Neuron (in vitro differentiated cells): ENCODE results near the gene MIPOL1.
"Not testable (repeated sequence)": the region's sequence is repeated elsewhere in the genome, so short reads cannot be mapped to it uniquely, and the experiment has no call there.

Source experiments
- H2AFZ ChIP-seq: one replicate; pipeline ENCODE4 v1.6.1; 2013; ENCODE audit warnings: low read depth, mild to moderate bottlenecking, inconsistent platforms, low read length, moderate library complexity
- H3K27me3 ChIP-seq: one replicate; pipeline ENCODE4 v1.6.1; 2013; ENCODE audit warnings: low read length; ENCODE audit not compliant: insufficient read depth
- H3K36me3 ChIP-seq: one replicate; pipeline ENCODE4 v1.6.1; 2013; ENCODE audit warnings: low read length; ENCODE audit not compliant: insufficient read depth
- H3K4me1 ChIP-seq: one replicate; pipeline ENCODE4 v1.6.1; 2013; ENCODE audit warnings: low read length; ENCODE audit not compliant: insufficient read depth
- H3K4me3 ChIP-seq: 2 replicates; pipeline ENCODE4 v1.5.1; 2013; ENCODE audit warnings: mild to moderate bottlenecking, low read length, moderate library complexity
- H3K9me3 ChIP-seq: one replicate; pipeline ENCODE4 v1.6.1; 2013; ENCODE audit warnings: low read length

Gene MIPOL1

DNA sequence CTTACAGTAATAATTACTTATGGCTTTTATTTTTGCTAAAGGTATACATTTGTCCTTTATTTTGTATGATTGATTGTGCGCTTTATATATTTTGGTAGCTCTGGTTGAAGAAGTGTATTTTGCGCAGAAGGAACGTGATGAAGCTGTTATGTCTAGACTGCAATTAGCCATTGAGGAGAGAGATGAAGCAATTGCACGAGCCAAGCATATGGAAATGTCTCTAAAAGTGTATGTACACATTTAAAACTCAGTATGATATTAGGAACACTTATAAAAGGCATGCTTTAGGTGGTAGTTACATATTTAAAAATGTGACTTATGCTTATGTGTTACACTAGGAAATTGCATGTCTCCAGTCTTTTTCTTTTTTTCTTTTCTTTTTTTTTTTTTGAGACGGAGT, 87.5 kb downstream of the MIPOL1 start:
- no peaks in the 10 kb centered on the region for H3K4me1 ChIP-seq
- no peaks in the 10 kb centered on the region for H3K27me3 ChIP-seq
- no peaks in the 10 kb centered on the region for H3K36me3 ChIP-seq
- H3K9me3 ChIP-seq, result no peaks in the 10 kb centered on the region
- H2AFZ ChIP-seq, result no peak overlapping the region
- H3K4me3 ChIP-seq, result no peak overlapping the region

DNA sequence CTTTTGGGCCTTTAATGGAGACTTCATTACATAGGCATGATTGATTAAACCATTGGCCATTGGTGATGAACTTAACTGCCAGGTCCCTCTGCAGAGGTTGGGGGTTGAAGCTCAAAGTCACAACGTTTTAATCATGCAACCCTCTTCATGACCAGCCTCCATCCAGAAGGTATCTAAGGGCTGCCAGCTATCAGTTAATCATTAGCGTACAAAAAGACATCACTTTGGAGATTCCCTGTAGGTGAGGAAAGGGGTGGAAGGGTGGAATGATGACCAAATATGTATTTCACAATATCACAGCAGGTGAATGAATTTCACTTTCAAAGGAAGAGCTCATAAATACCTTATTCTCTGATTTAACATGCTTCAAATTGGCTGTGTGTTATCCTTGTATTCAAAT, 92.0 kb downstream of the MIPOL1 start:
- Histone ChIP-seq H3K4me3 (no peak overlapping the region), H3K27me3 (no peaks in the 10 kb centered on the region), H3K4me1 (no peaks in the 10 kb centered on the region), H3K9me3 (peaks cover 10% of the 10 kb centered on the region), H2AFZ (no peak overlapping the region), H3K36me3 (no peaks in the 10 kb centered on the region)

DNA sequence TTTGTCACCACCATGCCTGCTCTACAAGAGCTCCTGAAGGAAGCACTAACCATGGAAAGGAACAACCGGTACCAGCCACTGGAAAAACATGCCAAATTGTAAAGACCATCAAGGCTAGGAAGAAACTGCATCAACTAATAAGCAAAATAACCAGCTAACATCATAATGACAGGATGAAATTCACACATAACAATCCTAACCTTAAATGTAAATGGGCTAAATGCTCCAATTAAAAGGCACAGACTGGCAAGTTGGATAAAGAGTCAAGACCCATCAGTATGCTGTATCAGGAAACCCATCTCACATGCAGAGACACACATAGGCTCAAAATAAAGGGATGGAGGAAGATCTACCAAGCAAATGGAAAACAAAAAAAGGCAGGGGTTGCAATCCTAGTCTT, 97.5 kb downstream of the MIPOL1 start:
- H3K4me3 ChIP-seq, H3K4me1 ChIP-seq, H3K36me3 ChIP-seq, H2AFZ ChIP-seq, H3K27me3 ChIP-seq: not testable (repeated sequence)
- peaks cover 10% of the 10 kb centered on the region for H3K9me3 ChIP-seq

DNA sequence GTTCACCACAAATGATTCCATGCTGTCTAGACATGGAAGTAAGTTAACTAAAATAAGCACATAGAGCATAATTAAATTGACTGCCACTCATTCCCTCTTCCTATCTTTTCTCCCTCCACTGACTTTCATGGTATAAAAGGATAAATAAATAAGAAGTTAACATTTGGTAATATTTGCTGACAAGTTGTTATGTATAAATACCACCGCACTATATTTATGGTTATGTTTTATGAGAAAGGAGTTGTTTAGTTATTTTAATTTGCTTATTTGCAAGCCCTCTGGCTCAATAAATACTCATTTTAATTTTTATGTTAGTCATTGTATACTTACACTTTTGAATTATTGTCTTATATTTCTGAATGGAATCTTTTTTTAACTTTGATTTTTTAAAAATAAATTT, 113.5 kb downstream of the MIPOL1 start:
- Histone ChIP-seq H3K4me3 (no peak overlapping the region), H3K36me3 (no peaks in the 10 kb centered on the region), H3K4me1 (no peaks in the 10 kb centered on the region), H3K27me3 (no peaks in the 10 kb centered on the region), H3K9me3 (no peaks in the 10 kb centered on the region), H2AFZ (no peak overlapping the region)

DNA sequence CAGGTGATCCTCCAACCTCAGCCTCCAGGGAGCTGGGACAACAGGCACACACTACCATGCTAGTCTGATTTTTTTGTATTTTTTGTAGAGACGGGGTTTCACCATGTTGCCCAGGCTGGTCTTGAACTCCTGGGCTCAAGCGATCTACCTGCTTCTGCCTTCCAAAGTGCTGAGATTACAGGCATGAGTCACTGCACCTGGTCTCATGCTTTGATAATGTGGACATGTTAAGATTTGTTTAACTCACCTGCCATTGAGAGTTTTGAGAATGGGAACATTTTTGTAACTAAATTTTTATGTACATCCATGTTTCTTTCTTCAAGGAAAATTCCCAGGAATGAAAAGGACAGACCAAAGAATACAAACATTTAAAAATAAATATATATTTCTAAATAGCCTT, 121.2 kb downstream of the MIPOL1 start:
- H3K27me3 ChIP-seq, result no peaks in the 10 kb centered on the region
- H3K4me3 ChIP-seq, result no peak overlapping the region
- no peaks in the 10 kb centered on the region for H3K36me3 ChIP-seq
- H3K9me3 ChIP-seq, result no peaks in the 10 kb centered on the region
- H3K4me1 ChIP-seq, result no peaks in the 10 kb centered on the region
- no peak overlapping the region for H2AFZ ChIP-seq

DNA sequence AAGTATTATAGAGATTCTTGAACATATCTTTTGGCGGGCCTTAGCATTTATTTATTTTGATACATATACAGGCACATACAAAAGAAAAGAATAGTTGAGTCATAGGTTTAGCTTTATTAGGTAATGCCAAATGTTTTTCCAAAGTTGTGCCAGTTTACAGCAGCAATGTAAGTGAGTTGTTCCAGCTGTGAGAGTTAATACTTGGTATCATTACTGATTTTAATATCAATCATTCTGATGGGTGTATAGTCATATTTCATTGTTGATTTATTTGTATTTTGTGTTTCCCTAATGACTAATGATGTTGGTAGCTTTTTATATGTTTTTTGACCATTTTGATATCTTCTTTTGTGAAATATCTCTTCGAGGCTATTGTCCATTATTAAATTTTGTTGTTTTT, 122.4 kb downstream of the MIPOL1 start:
- H3K4me1 ChIP-seq, result no peaks in the 10 kb centered on the region
- H3K4me3 ChIP-seq, result no peak overlapping the region
- no peaks in the 10 kb centered on the region for H3K9me3 ChIP-seq
- H3K27me3 ChIP-seq, result no peaks in the 10 kb centered on the region
- H2AFZ ChIP-seq, result no peak overlapping the region
- no peaks in the 10 kb centered on the region for H3K36me3 ChIP-seq

DNA sequence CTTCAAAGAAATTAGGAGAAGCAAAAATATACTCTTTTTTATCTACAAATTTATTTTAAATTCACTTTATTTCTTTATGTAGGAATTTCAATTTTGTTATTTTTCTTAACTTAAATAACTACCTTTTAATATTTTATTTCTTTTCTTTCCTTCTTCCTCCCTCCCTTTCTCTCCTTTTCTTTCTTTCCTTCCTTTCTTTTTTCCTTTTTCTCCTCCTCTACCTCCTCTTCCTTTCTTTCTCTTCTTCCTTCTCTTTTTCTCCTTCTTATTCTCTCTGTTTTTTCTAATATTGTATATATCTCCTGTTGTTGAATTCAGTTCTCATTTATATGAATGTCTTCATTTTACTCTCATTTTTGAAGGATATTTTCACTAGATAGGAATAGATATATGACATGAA, 127.6 kb downstream of the MIPOL1 start:
- no peaks in the 10 kb centered on the region for H3K36me3 ChIP-seq
- H2AFZ ChIP-seq, result no peak overlapping the region
- H3K9me3 ChIP-seq, result no peaks in the 10 kb centered on the region
- H3K4me1 ChIP-seq, result no peaks in the 10 kb centered on the region
- no peaks in the 10 kb centered on the region for H3K27me3 ChIP-seq
- no peak overlapping the region for H3K4me3 ChIP-seq

DNA sequence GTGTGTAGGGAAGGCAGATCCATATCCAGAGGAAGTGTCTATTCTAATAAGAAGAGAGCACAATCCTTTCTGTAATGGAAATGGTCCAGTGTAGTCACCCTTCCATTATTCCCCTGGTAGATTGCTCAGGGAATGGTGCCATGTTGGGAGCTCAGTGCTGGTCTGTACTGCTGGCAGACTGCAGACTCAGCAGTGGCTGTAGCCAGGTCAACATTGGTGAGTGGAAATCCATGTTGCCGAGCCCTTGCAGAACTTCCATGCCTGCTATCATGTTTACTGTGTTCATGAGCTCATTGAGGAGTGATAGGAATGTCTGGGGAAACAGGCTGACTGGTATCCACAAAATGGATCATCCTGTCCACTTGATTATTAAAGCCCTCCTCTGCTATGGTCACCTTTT, 128.7 kb downstream of the MIPOL1 start:
- no peaks in the 10 kb centered on the region for H3K36me3 ChIP-seq
- H3K27me3 ChIP-seq, result no peaks in the 10 kb centered on the region
- H2AFZ ChIP-seq, result no peak overlapping the region
- H3K4me3 ChIP-seq, result no peak overlapping the region
- no peaks in the 10 kb centered on the region for H3K9me3 ChIP-seq
- H3K4me1 ChIP-seq, result no peaks in the 10 kb centered on the region

DNA sequence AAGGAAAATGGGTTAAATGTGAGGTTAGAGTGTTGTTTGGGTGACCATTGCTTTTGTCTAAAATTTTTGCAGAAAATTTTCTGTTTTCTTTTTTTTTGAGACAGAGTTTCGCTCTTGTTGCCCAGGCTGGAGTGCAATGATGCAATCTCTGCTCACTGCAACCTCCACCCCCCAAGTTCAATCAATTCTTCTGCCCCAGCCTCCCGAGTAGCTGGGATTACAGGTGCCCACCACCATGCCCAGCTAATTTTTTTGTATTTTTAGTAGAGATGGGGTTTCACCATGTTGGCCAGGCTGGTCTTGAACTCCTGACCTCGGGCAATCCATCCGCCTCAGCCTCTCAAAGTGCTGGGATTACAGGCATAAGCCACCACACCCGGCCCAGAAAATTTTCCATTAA, 130.2 kb downstream of the MIPOL1 start:
- not testable (repeated sequence) for H3K36me3 ChIP-seq, H3K4me1 ChIP-seq, H3K27me3 ChIP-seq, H2AFZ ChIP-seq, H3K9me3 ChIP-seq, H3K4me3 ChIP-seq

DNA sequence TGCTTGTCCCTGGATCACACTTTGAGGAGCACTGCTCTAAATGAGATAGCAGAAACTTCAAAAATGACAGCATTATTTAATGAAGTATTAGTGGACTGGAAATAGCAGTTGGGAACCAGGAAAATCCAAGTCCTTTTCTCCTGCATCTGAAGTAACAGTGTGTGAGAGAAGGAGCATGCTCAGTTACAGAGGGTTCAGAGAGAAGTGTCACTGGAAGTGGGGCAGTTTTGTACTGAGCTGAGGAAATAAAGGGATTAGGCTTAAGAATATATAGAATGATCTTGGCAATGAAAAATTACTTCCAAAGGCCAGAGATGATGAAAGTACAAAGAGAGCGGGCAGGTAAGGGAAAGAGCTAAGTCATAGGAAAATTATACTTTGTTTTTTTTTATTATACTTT, 130.9 kb downstream of the MIPOL1 start:
- H3K4me3 ChIP-seq, result no peak overlapping the region
- no peaks in the 10 kb centered on the region for H3K27me3 ChIP-seq
- no peak overlapping the region for H2AFZ ChIP-seq
- H3K36me3 ChIP-seq, result no peaks in the 10 kb centered on the region
- H3K4me1 ChIP-seq, result no peaks in the 10 kb centered on the region
- H3K9me3 ChIP-seq, result no peaks in the 10 kb centered on the region

DNA sequence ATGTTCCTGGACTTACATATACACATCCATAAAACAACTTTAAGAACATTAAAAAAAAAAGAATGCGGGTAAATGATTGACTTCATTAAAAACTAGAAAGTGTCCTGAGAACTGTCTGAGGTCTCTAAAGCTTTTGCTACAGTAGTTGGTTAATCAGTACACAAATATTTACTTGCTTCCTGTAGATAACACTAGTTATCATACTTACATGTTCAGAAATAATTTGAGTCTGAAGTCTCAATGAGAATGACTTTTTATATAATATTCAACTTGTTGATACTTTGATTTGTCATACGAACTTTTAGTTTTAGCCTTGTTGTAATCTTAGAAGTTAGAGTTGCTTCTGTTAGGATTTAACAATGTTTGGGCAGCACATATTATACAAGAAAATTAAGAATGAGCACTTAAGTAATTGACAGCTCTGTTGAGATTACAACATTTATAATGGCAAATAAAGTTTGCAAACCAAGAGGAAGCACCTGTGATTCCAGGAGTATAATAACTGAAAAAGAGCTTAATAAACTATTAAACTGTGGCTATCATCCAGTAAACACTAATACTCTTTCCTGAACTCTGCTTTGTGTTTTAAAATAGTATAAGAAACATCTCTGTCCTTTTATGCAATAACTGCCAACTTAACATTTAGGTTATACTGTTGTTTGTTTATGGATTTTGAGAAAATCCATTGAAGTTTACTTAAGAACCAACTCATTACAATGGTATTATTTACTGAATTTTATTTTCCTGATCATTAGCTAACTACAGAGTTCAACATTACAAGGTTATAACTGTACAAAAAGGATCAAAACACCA, 131.7 kb downstream of the MIPOL1 start:
- H3K9me3 ChIP-seq, result no peaks in the 10 kb centered on the region
- H2AFZ ChIP-seq, result no peak overlapping the region
- no peaks in the 10 kb centered on the region for H3K27me3 ChIP-seq
- H3K4me1 ChIP-seq, result no peaks in the 10 kb centered on the region
- H3K4me3 ChIP-seq, result no peak overlapping the region
- H3K36me3 ChIP-seq, result no peaks in the 10 kb centered on the region

DNA sequence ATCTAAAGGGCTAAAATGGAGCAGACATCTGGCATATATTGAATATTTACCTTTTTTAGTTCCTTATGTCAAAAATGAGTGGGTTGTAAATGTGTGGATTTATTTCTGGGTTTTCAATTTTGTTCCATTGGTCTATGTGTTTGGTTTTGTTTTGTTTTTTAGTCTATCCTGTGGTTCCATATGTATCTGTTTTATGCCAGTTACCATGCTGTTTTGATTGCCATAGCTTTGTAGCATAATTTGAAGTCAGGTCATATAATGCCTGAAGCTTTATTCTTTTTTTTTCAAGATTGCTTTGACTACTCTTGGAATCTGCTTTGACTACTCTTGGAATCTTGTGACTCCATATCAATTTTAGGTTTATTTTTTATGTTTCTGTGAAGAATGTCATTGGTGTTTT, 133.2 kb downstream of the MIPOL1 start:
- no peaks in the 10 kb centered on the region for H3K9me3 ChIP-seq
- H2AFZ ChIP-seq, result no peak overlapping the region
- H3K36me3 ChIP-seq, result no peaks in the 10 kb centered on the region
- no peaks in the 10 kb centered on the region for H3K27me3 ChIP-seq
- no peaks in the 10 kb centered on the region for H3K4me1 ChIP-seq
- H3K4me3 ChIP-seq, result no peak overlapping the region

DNA sequence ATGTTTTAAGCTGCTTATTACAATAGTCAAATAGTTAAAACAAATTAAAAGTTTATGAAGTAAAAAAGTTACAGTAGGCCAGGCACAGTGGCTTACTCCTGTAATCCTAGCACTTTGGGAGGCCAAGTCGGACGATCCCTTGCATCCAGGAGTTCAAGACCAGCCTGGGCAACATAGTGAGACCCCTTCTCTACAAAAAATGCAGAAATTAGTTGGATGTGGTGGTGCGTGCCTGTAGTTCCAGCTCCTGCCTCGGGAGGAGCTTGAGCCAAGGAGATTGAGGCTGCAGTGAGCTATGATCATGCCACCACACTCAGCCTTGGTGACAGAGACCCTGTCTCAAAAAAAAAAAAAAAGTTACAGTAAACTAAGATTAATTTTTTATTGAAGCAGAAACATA, 142.6 kb downstream of the MIPOL1 start:
- H2AFZ ChIP-seq, result no peak overlapping the region
- no peak overlapping the region for H3K4me3 ChIP-seq
- no peaks in the 10 kb centered on the region for H3K27me3 ChIP-seq
- H3K9me3 ChIP-seq, result peaks cover 2% of the 10 kb centered on the region
- no peaks in the 10 kb centered on the region for H3K4me1 ChIP-seq
- H3K36me3 ChIP-seq, result no peaks in the 10 kb centered on the region
